ENCODE results near the gene UBALD2.

DNA sequence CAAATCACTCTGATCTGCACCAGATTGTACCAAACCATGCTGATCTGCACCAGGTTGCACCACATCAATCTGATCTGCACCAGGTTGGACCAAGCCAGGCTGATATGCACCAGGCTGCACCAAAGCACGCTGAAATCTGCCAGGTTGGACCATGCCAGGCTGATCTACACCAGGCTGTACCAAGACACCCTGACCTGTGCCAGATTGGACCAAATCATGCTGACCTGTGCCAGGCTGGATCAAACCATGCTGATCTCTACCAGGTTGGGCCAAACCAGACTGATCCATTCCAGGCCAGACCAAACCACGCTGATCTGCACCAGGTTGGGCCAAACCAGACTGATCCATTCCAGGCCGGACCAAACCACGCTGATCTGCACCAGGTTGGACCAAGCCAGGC is 27.4 kb downstream of the UBALD2 start:
- no peak for TF ChIP-seq POLR2AphosphoS5 (IDR thresholded peaks at IDR 0.05)
- TF ChIP-seq EZH2 (IDR thresholded peaks at IDR 0.05; ENCODE audit: borderline replicate concordance, insufficient read depth, low read length, poor library complexity, severe bottlenecking): no peak
- no peak for TF ChIP-seq TAF1 (IDR thresholded peaks at IDR 0.05; ENCODE audit: low read depth)
- TF ChIP-seq SMC3 (conservative IDR thresholded peaks at IDR 0.05; ENCODE audit: poor library complexity): no peak
